ENCODE data around the gene SPRED3. TPM values are rescaled to one million over a fixed set of nuclear protein-coding genes. Genes with fewer than 3 reads are reported as not detected.

SPRED3 gene
- total and polyA plus RNA-seq, 9 of the 15 experiments (the other 6 are each of a cell fraction or from before 2014, with no cell fraction given): 0.05 to 1.3 (median 0.36) TPM

GRCh38 chr19:38377052-38377451 lies 11.4 kb upstream of the SPRED3 start:
- peaks cover 64% of the 10 kb centered on the region for H3K36me3 ChIP-seq (ENCODE audit: control insufficient read depth, insufficient read depth, low read length)
- H3K4me2 ChIP-seq (ENCODE audit: insufficient read depth, low read length): no peak overlapping the region
- ATAC-seq (no peak), FAIRE-seq (no peak), DNase-seq (ENCODE audit: extremely low read depth in 1 of 4, low spot score in 3 of 4) (no peak)
- H2AFZ ChIP-seq (ENCODE audit: low read depth, low read length): no peak overlapping the region
- TF ChIP-seq NCOA1 (IDR thresholded peaks at IDR 0.05; ENCODE audit: low read depth): no peak
- TF ChIP-seq ZNF655 (CRISPR knock-in tag; IDR thresholded peaks at IDR 0.05): no peak
- TF ChIP-seq E2F5 (CRISPR knock-in tag; IDR thresholded peaks at IDR 0.05): no peak
- TF ChIP-seq IRF9 (tag; IDR thresholded peaks at IDR 0.05): no peak
- no peak for TF ChIP-seq ESRRA (IDR thresholded peaks at IDR 0.05; ENCODE audit: borderline replicate concordance, low read depth)
- no peak for TF ChIP-seq TCF7 (IDR thresholded peaks at IDR 0.05; ENCODE audit: borderline replicate concordance)
- no peak for TF ChIP-seq PATZ1 (CRISPR knock-in tag; IDR thresholded peaks at IDR 0.05; ENCODE audit: borderline replicate concordance)
- no peak for TF ChIP-seq RBM15 (IDR thresholded peaks at IDR 0.05; ENCODE audit: insufficient read depth, low read length)
- no peak for TF ChIP-seq ZNF830 (CRISPR knock-in tag; IDR thresholded peaks at IDR 0.05)
- TF ChIP-seq PPARD (CRISPR knock-in tag; IDR thresholded peaks at IDR 0.05): no peak
- TF ChIP-seq ZNF780A (CRISPR knock-in tag; IDR thresholded peaks at IDR 0.05): no peak
- no peak for TF ChIP-seq SRSF1 (IDR thresholded peaks at IDR 0.05; ENCODE audit: low read depth, low read length)
- TF ChIP-seq NFRKB (IDR thresholded peaks at IDR 0.05; ENCODE audit: low read depth): no peak
- peak; percentile 11 for TF ChIP-seq RBM25 (IDR thresholded peaks at IDR 0.05; ENCODE audit: low read depth, low read length, severe bottlenecking)
- TF ChIP-seq ZNF121 (CRISPR knock-in tag; conservative IDR thresholded peaks at IDR 0.05): peak; percentile 70
- no peaks in the 10 kb centered on the region for H3K27me3 ChIP-seq (ENCODE audit: control insufficient read depth in 2 of 2, insufficient read depth in 2 of 2, low read length in 2 of 2)
- ChIA-PET POLR2A (interaction anchor here (0.6 to 2.0 kb wide), 2 partner anchors 11 to 143 kb away, joined by 3 to 6 read pairs; partner anchors contain the start of gene GGN), CTCF (ENCODE audit: low intra/inter-chr PET ratio) (no interaction called here)
- H3K9ac ChIP-seq (ENCODE audit: insufficient read depth in 1 of 2, low read depth in 2 of 2, low read length in 2 of 2): no peak overlapping the region
- H4K20me1 ChIP-seq (replicated peaks; ENCODE audit: control insufficient read depth, insufficient read depth, low read length): peaks cover 16% of the 10 kb centered on the region
- 98% methylated on average over 4 of the region's 4 CpGs for WGBS (ENCODE audit: insufficient coverage, low coverage, missing lambda C conversion rate)
- peaks cover 4 to 13% of the 10 kb centered on the region in 2 experiments; a peak in 4 of 5 replicates for H3K4me1 ChIP-seq (replicated peaks in 1 of 2; ENCODE audit: control insufficient read depth in 2 of 2, insufficient read depth in 2 of 2, low read length in 2 of 2)
- intact Hi-C loops (cut with micrococcal nuclease): no loop called here
- H3K9me1 ChIP-seq (ENCODE audit: control insufficient read depth, insufficient read depth, low read length): no peaks in the 10 kb centered on the region
- no peak overlapping the region for H3K4me3 ChIP-seq
- no TSS peak for BruUV-seq (replicated peaks)
- H3K27ac ChIP-seq (ENCODE audit: extremely low read depth, low read depth, low read length): no peak overlapping the region
- H3K9me3 ChIP-seq (replicated peaks; ENCODE audit: control insufficient read depth, insufficient read depth, low read depth, low read length): no peaks in the 10 kb centered on the region; the same call in 1 of the 2 replicates
- peaks cover 46% of the 10 kb centered on the region for H3K79me2 ChIP-seq (ENCODE audit: control insufficient read depth, insufficient read depth, low read length)
- in situ Hi-C loops (cut with MboI): no loop called here
